Caco-2 (cell line): ENCODE results near the gene CABP7. TPM values are rescaled to one million over a fixed set of nuclear protein-coding genes. Genes with fewer than 3 reads are reported as not detected.

Experiments used
- BruUV-seq: library from RNA; stranded (reverse); fragments of 400-500 nt; replicated peaks from 2 replicates; lab custom pipeline; 2021; lab: Mats Ljungman, UMichigan
- CTCF ChIA-PET: fragments of 300-600 bp; sonication (Branson Sonifier 250); formaldehyde crosslinking; loops from one replicate; lab custom pipeline; 2022; ENCODE audit warnings: antibody characterized with exemption; lab: Charles Lee
- POLR2A ChIA-PET: fragments of 300-600 bp; sonication (Branson Sonifier 250); formaldehyde crosslinking; loops from one replicate; lab custom pipeline; 2022; ENCODE audit warnings: antibody characterized with exemption; lab: Charles Lee
- DNase-seq, 2 experiments: peaks; one replicate each; pipeline versions ENCODE4 v3.0.0 to v3.0.0-alpha.2; 2020 to 2022
- H3K27me3 ChIP-seq: replicated peaks from 2 replicates; pipeline ENCODE4 v1.6.0; 2011; ENCODE audit warnings: low read length; ENCODE audit not compliant: control insufficient read depth, insufficient read depth
- H3K36me3 ChIP-seq: 2 replicates; pipeline ENCODE4 v1.5.1; 2011; ENCODE audit warnings: low read length; ENCODE audit not compliant: control insufficient read depth, insufficient read depth
- H3K4me1 ChIP-seq: fragments of 250-450 bp; sonication (Bioruptor Pico); 2 replicates; pipeline ENCODE4 v1.5.1; 2020; ENCODE audit warnings: mild to moderate bottlenecking
- H3K4me3 ChIP-seq: 2 replicates; pipeline ENCODE4 v1.5.1; 2011; ENCODE audit warnings: low read depth, mild to moderate bottlenecking, control low read depth, low read length
- H3K9me3 ChIP-seq: fragments of 250-450 bp; sonication (Bioruptor Pico); 2 replicates; pipeline ENCODE4 v1.5.1; 2020; ENCODE audit warnings: mild to moderate bottlenecking, moderate library complexity
- H3K27ac Mint-ChIP-seq: one replicate; pipeline ENCODE4 v1.8.0; 2022; ENCODE audit warnings: mixed read lengths; ENCODE audit not compliant: unreplicated experiment
- H3K27me3 Mint-ChIP-seq: one replicate; pipeline ENCODE4 v1.8.0; 2022; ENCODE audit warnings: mixed read lengths; ENCODE audit not compliant: insufficient read depth, unreplicated experiment
- H3K36me3 Mint-ChIP-seq: one replicate; pipeline ENCODE4 v1.8.0; 2022; ENCODE audit warnings: mild to moderate bottlenecking, mixed read lengths; ENCODE audit not compliant: insufficient read depth, unreplicated experiment
- H3K4me1 Mint-ChIP-seq: one replicate; pipeline ENCODE4 v1.8.0; 2022; ENCODE audit warnings: low read depth, mixed read lengths; ENCODE audit not compliant: unreplicated experiment
- H3K4me3 Mint-ChIP-seq: one replicate; pipeline ENCODE4 v1.8.0; 2022; ENCODE audit warnings: mild to moderate bottlenecking, moderate library complexity, mixed read lengths; ENCODE audit not compliant: unreplicated experiment
- H3K9me3 Mint-ChIP-seq: one replicate; pipeline ENCODE4 v1.8.0; 2022; ENCODE audit warnings: mixed read lengths; ENCODE audit not compliant: unreplicated experiment
- intact Hi-C: fragments of 100-400 bp; cut with micrococcal nuclease; formaldehyde crosslinking; loops from one replicate; pipeline ENCODE4 v1.10.0; 2022; ENCODE audit not compliant: unreplicated experiment
- total RNA-seq: library from RNA; stranded (reverse); gene quantifications from 2 replicates; pipeline ENCODE4 v1.2.3, GENCODE V29; 2022
- TF ChIP-seq, protein P1 (sequence below), 2 experiments: fragments of 200-600 bp in 1 of 2; IDR thresholded peaks; 1 replicate in 1 of 2; 2 replicates in 1 of 2; pipeline versions ENCODE4 v1.5.1 to v1.8.0; 2011 to 2022; ENCODE audit warnings: antibody characterized with exemption in 1 of 2, control low read depth in 1 of 2, inconsistent platforms in 1 of 2, low read depth in 1 of 2, low read length in 1 of 2, mild to moderate bottlenecking in 1 of 2, moderate library complexity in 1 of 2; ENCODE audit not compliant: insufficient read depth in 1 of 2, severe bottlenecking in 1 of 2, unreplicated experiment in 1 of 2

Gene CABP7
- total RNA-seq, 1 experiment from 2014 or later = not detected

GRCh38 chr22:29726106-29726505 is 6.3 kb downstream of the CABP7 start:
- Mint-ChIP-seq H3K9me3 (no peaks in the 10 kb centered on the region), H3K36me3 (no peaks in the 10 kb centered on the region), H3K27me3 (peaks cover 4% of the 10 kb centered on the region), H3K4me3 (no peak overlapping the region), H3K4me1 (no peaks in the 10 kb centered on the region), H3K27ac (no peak overlapping the region)
- CTCF ChIA-PET = interaction anchor here (1.7 kb wide), 1 partner anchor 280 kb away, joined by 9 read pairs; no protein-coding TSS in a partner anchor
- H3K4me3 ChIP-seq = no peak overlapping the region
- intact Hi-C loops = loop anchor here (5.0 kb wide), 1 partner anchor 41 kb away; the partner anchor contains the start of genes UQCR10 and ZMAT5
- no peaks in the 10 kb centered on the region for H3K27me3 ChIP-seq
- no peaks in the 10 kb centered on the region for H3K4me1 ChIP-seq
- TF ChIP-seq, protein P1, sequence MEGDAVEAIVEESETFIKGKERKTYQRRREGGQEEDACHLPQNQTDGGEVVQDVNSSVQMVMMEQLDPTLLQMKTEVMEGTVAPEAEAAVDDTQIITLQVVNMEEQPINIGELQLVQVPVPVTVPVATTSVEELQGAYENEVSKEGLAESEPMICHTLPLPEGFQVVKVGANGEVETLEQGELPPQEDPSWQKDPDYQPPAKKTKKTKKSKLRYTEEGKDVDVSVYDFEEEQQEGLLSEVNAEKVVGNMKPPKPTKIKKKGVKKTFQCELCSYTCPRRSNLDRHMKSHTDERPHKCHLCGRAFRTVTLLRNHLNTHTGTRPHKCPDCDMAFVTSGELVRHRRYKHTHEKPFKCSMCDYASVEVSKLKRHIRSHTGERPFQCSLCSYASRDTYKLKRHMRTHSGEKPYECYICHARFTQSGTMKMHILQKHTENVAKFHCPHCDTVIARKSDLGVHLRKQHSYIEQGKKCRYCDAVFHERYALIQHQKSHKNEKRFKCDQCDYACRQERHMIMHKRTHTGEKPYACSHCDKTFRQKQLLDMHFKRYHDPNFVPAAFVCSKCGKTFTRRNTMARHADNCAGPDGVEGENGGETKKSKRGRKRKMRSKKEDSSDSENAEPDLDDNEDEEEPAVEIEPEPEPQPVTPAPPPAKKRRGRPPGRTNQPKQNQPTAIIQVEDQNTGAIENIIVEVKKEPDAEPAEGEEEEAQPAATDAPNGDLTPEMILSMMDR (IDR thresholded peaks at IDR 0.05; ENCODE audit: insufficient read depth in 1 of 2, low read depth in 1 of 2, low read length in 1 of 2, severe bottlenecking in 1 of 2, unreplicated experiment in 1 of 2) = no peak
- H3K9me3 ChIP-seq = no peaks in the 10 kb centered on the region
- no peak for DNase-seq
- H3K36me3 ChIP-seq = no peaks in the 10 kb centered on the region
- no TSS peak for BruUV-seq
- POLR2A ChIA-PET = no interaction called here

DNA sequence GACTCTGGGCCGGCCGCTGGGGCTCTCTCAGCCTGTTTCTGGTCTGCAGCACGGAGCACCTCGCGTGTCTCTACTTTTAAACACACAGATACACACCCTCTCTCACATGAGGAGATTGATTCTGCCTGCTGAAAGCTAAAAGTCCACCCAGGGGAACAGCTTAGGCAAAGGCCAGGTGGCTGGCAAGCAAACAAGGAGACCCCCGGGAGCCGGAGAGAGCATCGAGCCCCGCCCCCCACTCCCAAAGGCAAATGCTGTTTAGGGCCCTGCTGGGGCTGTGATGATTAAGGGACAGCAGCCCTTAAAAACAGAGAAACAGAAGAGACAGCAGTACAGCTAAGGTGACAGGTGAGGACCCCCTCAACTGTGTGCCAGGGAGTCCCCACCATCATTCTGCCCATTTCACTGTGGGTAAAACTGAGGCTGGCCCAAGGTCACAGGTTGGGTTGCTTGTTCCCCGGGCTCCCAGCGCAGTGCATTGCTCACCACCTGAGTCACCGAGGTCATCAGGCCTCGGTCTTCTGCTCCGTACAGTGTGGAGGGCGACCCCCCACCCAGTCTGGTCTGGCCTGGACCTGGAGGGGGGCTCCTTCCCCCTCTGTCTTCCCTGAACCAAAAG is 6.8 kb downstream of the CABP7 start:
- no peak overlapping the region for H3K4me3 Mint-ChIP-seq
- Histone ChIP-seq H3K9me3 (no peaks in the 10 kb centered on the region), H3K36me3 (no peaks in the 10 kb centered on the region), H3K4me1 (no peaks in the 10 kb centered on the region), H3K4me3 (no peak overlapping the region), H3K27me3 (no peaks in the 10 kb centered on the region)
- no TSS peak for BruUV-seq
- TF ChIP-seq, protein P1 (IDR thresholded peaks at IDR 0.05; ENCODE audit: insufficient read depth in 1 of 2, low read depth in 1 of 2, low read length in 1 of 2, severe bottlenecking in 1 of 2, unreplicated experiment in 1 of 2) = no peak
- ChIA-PET CTCF (interaction anchor here (1.7 kb wide), 1 partner anchor 279 kb away, joined by 9 read pairs; no protein-coding TSS in a partner anchor), POLR2A (no interaction called here)
- H3K27ac Mint-ChIP-seq = no peak overlapping the region
- H3K4me1 Mint-ChIP-seq = no peaks in the 10 kb centered on the region
- DNase-seq = no peak
- H3K36me3 Mint-ChIP-seq = no peaks in the 10 kb centered on the region
- peaks cover 4% of the 10 kb centered on the region for H3K27me3 Mint-ChIP-seq
- intact Hi-C loops = loop anchor here (5.0 kb wide), 1 partner anchor 41 kb away; the partner anchor contains the start of genes UQCR10 and ZMAT5
- H3K9me3 Mint-ChIP-seq = no peaks in the 10 kb centered on the region

DNA sequence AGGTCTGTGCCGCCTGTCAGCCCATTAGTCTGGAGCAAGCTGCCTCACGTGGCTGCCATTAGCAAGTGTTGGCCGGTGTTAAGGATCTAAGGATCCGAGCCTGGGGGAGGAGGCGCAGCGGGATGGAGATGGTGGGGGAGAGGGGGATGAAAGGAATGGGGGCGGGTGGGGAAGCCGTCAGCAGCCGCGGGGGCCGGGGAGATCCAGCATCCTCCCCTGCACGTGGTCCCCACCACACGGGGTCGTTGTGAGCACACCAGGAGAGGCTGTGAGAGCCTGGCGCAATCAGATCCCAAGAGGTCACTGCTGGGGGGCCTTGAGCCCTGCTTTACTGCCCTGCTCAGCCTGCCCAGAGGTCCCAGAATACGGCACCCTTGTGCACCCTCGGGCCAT is 7.3 kb downstream of the CABP7 start:
- BruUV-seq = no TSS peak
- Mint-ChIP-seq H3K4me1 (no peaks in the 10 kb centered on the region), H3K36me3 (no peaks in the 10 kb centered on the region), H3K9me3 (no peaks in the 10 kb centered on the region), H3K27me3 (no peaks in the 10 kb centered on the region), H3K27ac (no peak overlapping the region), H3K4me3 (no peak overlapping the region)
- Histone ChIP-seq H3K36me3 (no peaks in the 10 kb centered on the region), H3K4me3 (no peak overlapping the region), H3K9me3 (no peaks in the 10 kb centered on the region), H3K4me1 (peaks cover 3% of the 10 kb centered on the region; the same call in 1 of the 2 replicates), H3K27me3 (no peaks in the 10 kb centered on the region)
- TF ChIP-seq, protein P1 (IDR thresholded peaks at IDR 0.05; ENCODE audit: insufficient read depth in 1 of 2, low read depth in 1 of 2, low read length in 1 of 2, severe bottlenecking in 1 of 2, unreplicated experiment in 1 of 2) = peak; percentile 52 to 69
- POLR2A ChIA-PET = no interaction called here
- peak; percentile 63 to 68 for DNase-seq
- intact Hi-C loops = loop anchor here (5.0 kb wide), 1 partner anchor 40 kb away; the partner anchor contains the start of genes UQCR10 and ZMAT5
- CTCF ChIA-PET = interaction anchor here (1.7 kb wide), 1 partner anchor 278 kb away, joined by 9 read pairs; no protein-coding TSS in a partner anchor
